MCF 10A (cell line): ENCODE data around the gene DOK4. TPM values are rescaled to one million over a fixed set of nuclear protein-coding genes. Genes with fewer than 3 reads are reported as not detected.

Source experiments
- BruUV-seq: library from RNA; stranded (reverse); fragments of 400-500 nt; replicated peaks from 2 replicates; lab custom pipeline; 2021; lab: Mats Ljungman, UMichigan
- CTCF ChIA-PET: fragments of 300-600 bp; sonication (Branson Sonifier 250); formaldehyde crosslinking; extraction: SDS; loops from one replicate; lab custom pipeline; 2021; ENCODE audit warnings: antibody characterized with exemption, inconsistent platforms; lab: Yijun Ruan, JAX
- POLR2A ChIA-PET: fragments of 300-600, 350-650 bp; sonication (Branson Sonifier 250); formaldehyde crosslinking; extraction: SDS; loops from one replicate; lab custom pipeline; 2020; ENCODE audit warnings: antibody characterized with exemption, inconsistent platforms; lab: Yijun Ruan, JAX
- DNase-seq: peaks from one replicate; pipeline ENCODE4 v3.0.0-alpha.2; 2018; ENCODE audit not compliant: unreplicated experiment
- H3K27ac Mint-ChIP-seq: one replicate; pipeline ENCODE4 v1.8.0; 2022; ENCODE audit warnings: mild to moderate bottlenecking, low read depth, mixed read lengths; ENCODE audit not compliant: unreplicated experiment
- H3K27me3 Mint-ChIP-seq: one replicate; pipeline ENCODE4 v1.8.0; 2022; ENCODE audit warnings: mixed read lengths; ENCODE audit not compliant: insufficient read depth, unreplicated experiment
- H3K36me3 Mint-ChIP-seq: one replicate; pipeline ENCODE4 v1.8.0; 2022; ENCODE audit warnings: mild to moderate bottlenecking, moderate library complexity, mixed read lengths; ENCODE audit not compliant: insufficient read depth, unreplicated experiment
- H3K4me1 Mint-ChIP-seq: one replicate; pipeline ENCODE4 v1.8.0; 2022; ENCODE audit warnings: mixed read lengths; ENCODE audit not compliant: insufficient read depth, unreplicated experiment
- H3K4me3 Mint-ChIP-seq: one replicate; pipeline ENCODE4 v1.8.0; 2022; ENCODE audit warnings: mild to moderate bottlenecking, moderate library complexity, mixed read lengths; ENCODE audit not compliant: unreplicated experiment
- H3K9me3 Mint-ChIP-seq: one replicate; pipeline ENCODE4 v1.8.0; 2022; ENCODE audit warnings: mixed read lengths; ENCODE audit not compliant: unreplicated experiment
- CTCF ChIP-seq: fragments of 200-600 bp; IDR thresholded peaks from one replicate; pipeline ENCODE4 v1.8.0; 2022; ENCODE audit warnings: antibody characterized with exemption, mild to moderate bottlenecking; ENCODE audit not compliant: unreplicated experiment
- intact Hi-C: fragments of 100-400 bp; cut with micrococcal nuclease; formaldehyde crosslinking; loops from 2 replicates; pipeline ENCODE4 v1.14.1; 2022
- total RNA-seq: library from RNA; stranded (reverse); gene quantifications from 2 replicates; pipeline ENCODE4 v1.2.3, GENCODE V29; 2022

Gene DOK4
- total RNA-seq, 1 experiment from 2014 or later, result 6.4 TPM

GRCh38 chr16:57468346-57468745, 17.9 kb downstream of the DOK4 start:
- Mint-ChIP-seq H3K27ac (no peak overlapping the region), H3K27me3 (no peaks in the 10 kb centered on the region), H3K9me3 (no peaks in the 10 kb centered on the region), H3K36me3 (peaks cover 64% of the 10 kb centered on the region), H3K4me1 (peaks cover 7% of the 10 kb centered on the region), H3K4me3 (no peak overlapping the region)
- no TSS peak for BruUV-seq
- CTCF ChIA-PET, result no interaction called here
- no peak for DNase-seq
- TF ChIP-seq CTCF, result no peak
- intact Hi-C loops, result no loop called here
- POLR2A ChIA-PET, result no interaction called here

GRCh38 chr16:57464523-57464922, 21.8 kb downstream of the DOK4 start:
- Mint-ChIP-seq H3K36me3 (peaks cover 58% of the 10 kb centered on the region), H3K27me3 (no peaks in the 10 kb centered on the region), H3K4me1 (peaks cover 7% of the 10 kb centered on the region), H3K27ac (no peak overlapping the region), H3K9me3 (no peaks in the 10 kb centered on the region), H3K4me3 (no peak overlapping the region)
- no peak for DNase-seq
- no TSS peak for BruUV-seq
- CTCF ChIA-PET, result interaction anchor here (0.7 to 2.3 kb wide), 5 partner anchors 10 to 664 kb away, joined by 3 to 7 read pairs (median 3); partner anchors contain the start of gene CFAP20
- POLR2A ChIA-PET, result interaction anchor here (1.7 to 6.5 kb wide), 2 partner anchors 8 to 16 kb away, joined by 4 to 73 read pairs; partner anchors contain the start of genes CIAPIN1 and COQ9
- intact Hi-C loops, result no loop called here
- TF ChIP-seq CTCF, result no peak

GRCh38 chr16:57462978-57463362, 23.3 kb downstream of the DOK4 start:
- no TSS peak for BruUV-seq
- ChIA-PET POLR2A (interaction anchor here (0.7 to 6.5 kb wide), 9 partner anchors 8 to 164 kb away, joined by 3 to 73 read pairs (median 4); partner anchors contain the start of genes CIAPIN1, COQ9 and DOK4), CTCF (interaction anchor here (0.5 to 2.5 kb wide), 18 partner anchors 9 to 1012 kb away, joined by 3 to 23 read pairs (median 5); partner anchors contain the start of genes ARL2BP, CIAPIN1, COQ9 and NUDT21)
- Mint-ChIP-seq H3K27me3 (no peaks in the 10 kb centered on the region), H3K27ac (peak overlapping the region; percentile 93), H3K9me3 (no peaks in the 10 kb centered on the region), H3K36me3 (peaks cover 48% of the 10 kb centered on the region), H3K4me1 (peaks cover 7% of the 10 kb centered on the region), H3K4me3 (peak overlapping the region; percentile 76)
- TF ChIP-seq CTCF, result no peak
- intact Hi-C loops, result loop anchor here (2.0 kb wide), 1 partner anchor 44 kb away; no protein-coding TSS in a partner anchor
- no peak for DNase-seq

GRCh38 chr16:57462209-57462977, 23.9 kb downstream of the DOK4 start, which contains the start of gene POLR2C:
POLR2C (plus strand) TSS chr16:57462679; CDS start chr16:57462725, 46 bp downstream.
- Mint-ChIP-seq H3K9me3 (no peaks in the 10 kb centered on the region), H3K4me1 (peaks cover 7% of the 10 kb centered on the region), H3K36me3 (peaks cover 48% of the 10 kb centered on the region), H3K4me3 (peak within 1 kb of the TSS; percentile 76), H3K27ac (peak within 1 kb of the TSS; percentile 93), H3K27me3 (no peaks in the 10 kb centered on the region)
- ChIA-PET CTCF (interaction anchor here (0.5 to 2.5 kb wide), 20 partner anchors 9 to 727 kb away, joined by 3 to 23 read pairs (median 4); partner anchors contain the start of genes ARL2BP, CIAPIN1 and COQ9), POLR2A (interaction anchor here (0.7 to 6.5 kb wide), 11 partner anchors 8 to 217 kb away, joined by 3 to 73 read pairs (median 4); partner anchors contain the start of genes ARL2BP, CIAPIN1 and COQ9)
- intact Hi-C loops, result loop anchor here (2.0 kb wide), 1 partner anchor 44 kb away; no protein-coding TSS in a partner anchor
- no TSS peak for BruUV-seq
- peak; percentile 81 for DNase-seq
- TF ChIP-seq CTCF, result peak; percentile 98
